Mammary epithelial cell (primary cell): ENCODE data around the gene TMEM240.

Experiments used
- CTCF ChIP-seq, 2 donors: IDR thresholded peaks in 1 of 2; conservative IDR thresholded peaks in 1 of 2; 2 replicates each; pipeline ENCODE4 v1.5.1; 2011 to 2012; ENCODE audit warnings: inconsistent platforms in 2 of 2, low read length in 2 of 2, mild to moderate bottlenecking in 2 of 2, control low read depth in 1 of 2, low read depth in 1 of 2; ENCODE audit not compliant: insufficient read depth in 1 of 2; ENCODE audit errors: extremely low read depth in 1 of 2
- EZH2 ChIP-seq: IDR thresholded peaks from 2 replicates; pipeline ENCODE4 v1.6.1; 2012; ENCODE audit warnings: low read length, inconsistent platforms, borderline replicate concordance

- TF ChIP-seq CTCF (conservative IDR thresholded peaks at IDR 0.05 in 1 of 2, IDR thresholded peaks at IDR 0.05 in 1 of 2; ENCODE audit: extremely low read depth in 1 of 2, insufficient read depth in 1 of 2, low read depth in 1 of 2, low read length in 2 of 2) = no peak
- no peak for TF ChIP-seq EZH2
Measured at GRCh38 chr1:1536019-1536937, 4.1 kb downstream of the TMEM240 start.
